HL-60 (cell line): ENCODE data around the gene KISS1.

ENCODE experiments used
- CTCF ChIP-seq: IDR thresholded peaks from one replicate; pipeline ENCODE4 v1.5.1; 2011; ENCODE audit warnings: low read length, control low read depth, inconsistent platforms; ENCODE audit not compliant: insufficient read depth
- POLR2AphosphoS5 ChIP-seq: IDR thresholded peaks from 2 replicates; pipeline ENCODE4 v1.6.1; 2012; ENCODE audit warnings: low read depth
- SPI1 ChIP-seq: IDR thresholded peaks from 2 replicates; pipeline ENCODE4 v1.6.1; 2012; ENCODE audit warnings: low read depth, mild to moderate bottlenecking, borderline replicate concordance

GRCh38 chr1:204149635-204150565 is 46.4 kb downstream of the KISS1 start:
- no peak for TF ChIP-seq CTCF
- no peak for TF ChIP-seq POLR2AphosphoS5
- no peak for TF ChIP-seq SPI1
